ENCODE data around the gene GSDMA.

DNA sequence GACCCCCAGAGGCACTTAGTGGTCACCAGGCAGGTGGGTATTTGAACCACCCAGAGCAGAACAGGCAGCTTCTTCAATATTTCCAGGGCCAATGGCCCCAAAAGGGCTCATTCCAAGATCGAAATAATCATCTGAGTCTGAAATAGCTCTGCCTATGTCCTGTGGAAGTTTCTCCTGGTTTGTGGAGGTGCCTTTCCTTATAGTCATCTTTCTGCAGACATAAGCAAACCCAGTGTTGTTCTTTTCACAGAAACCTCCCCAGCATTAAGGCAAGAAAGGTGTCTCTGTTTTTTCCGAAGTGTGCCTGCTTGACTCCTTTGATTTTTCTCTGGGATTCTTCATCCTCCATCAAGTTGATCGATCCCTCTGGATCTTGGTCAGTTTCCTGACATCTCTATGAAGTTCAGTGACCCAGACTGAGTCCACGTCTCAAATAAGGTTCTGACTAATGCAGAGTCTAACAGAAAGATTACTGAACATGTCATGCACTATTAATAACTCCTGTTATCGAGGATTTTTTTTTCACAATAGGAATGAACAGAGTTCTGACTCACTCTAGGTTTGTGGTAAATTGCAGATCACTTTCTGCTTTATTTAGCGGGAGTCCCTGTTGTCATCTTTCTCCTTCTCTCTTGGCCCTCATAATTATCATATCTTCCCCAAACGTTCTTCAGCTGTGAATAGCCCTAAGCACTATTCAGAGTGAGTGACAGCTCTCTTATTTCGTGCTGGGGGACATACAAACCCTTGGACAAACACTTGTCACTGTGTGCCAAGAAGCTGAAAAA is 33.8 kb upstream of the GSDMA start:
- no peak for TF ChIP-seq POLR2A (IDR thresholded peaks at IDR 0.05)
- TF ChIP-seq CTCF (IDR thresholded peaks at IDR 0.05), result no peak
- TF ChIP-seq EP300 (IDR thresholded peaks at IDR 0.05), result no peak
